Measurements from ENCODE around the gene ENOX1.

The ENOX1 gene

DNA sequence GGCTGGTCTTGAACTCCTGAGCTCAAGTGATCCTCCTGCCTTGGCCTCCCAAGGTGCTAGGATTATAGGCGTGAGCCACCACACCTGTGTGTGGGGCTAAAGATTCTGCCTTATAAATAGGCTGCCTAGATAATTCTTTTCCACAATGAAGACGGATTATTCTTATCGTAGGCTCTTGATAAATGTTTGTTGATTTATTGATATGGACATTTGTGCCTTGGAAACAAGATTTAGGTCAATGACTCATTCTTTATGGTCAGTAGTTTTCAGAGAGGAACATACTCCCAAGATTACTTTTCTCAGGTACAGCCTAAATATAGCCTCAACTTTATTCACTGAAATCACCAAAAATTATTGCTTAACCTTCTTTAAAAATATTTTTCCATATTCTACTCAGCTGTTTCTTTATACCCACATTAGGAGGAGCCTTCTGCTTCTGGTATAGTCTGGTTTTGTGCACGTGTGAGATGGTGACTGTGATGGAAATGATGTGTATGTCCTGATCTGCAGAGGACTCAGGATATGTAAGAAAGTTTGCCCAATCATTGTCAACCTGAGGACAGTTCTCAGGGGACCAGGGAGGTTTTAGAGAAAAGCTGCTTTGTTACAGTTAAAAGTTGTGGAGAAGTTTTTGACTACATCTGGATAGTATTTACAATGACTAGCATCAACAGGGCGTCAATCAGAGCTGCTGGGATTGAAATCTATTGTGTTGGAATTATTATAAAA is 554.5 kb downstream of the ENOX1 start:
- no peak for DNase-seq

DNA sequence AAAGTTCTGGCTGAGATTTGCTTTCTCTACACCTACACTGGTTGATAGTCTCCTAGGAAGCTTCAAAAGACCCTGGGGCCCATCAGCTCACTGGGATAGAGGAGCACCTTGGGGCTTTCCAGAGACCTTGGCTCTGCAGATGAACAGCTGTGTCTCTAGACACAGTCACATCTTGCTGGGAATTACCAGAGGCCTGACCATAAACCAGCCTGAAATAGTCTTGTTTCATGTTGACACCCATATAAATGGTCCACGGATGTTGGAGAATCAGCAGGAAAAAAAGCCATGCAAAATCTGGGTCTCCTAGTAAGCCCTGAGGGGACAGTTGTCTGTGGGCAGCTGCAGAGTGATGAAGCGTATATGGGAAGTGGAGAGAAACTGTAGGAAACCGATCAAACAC is 555.8 kb downstream of the ENOX1 start:
- no peak for DNase-seq

DNA sequence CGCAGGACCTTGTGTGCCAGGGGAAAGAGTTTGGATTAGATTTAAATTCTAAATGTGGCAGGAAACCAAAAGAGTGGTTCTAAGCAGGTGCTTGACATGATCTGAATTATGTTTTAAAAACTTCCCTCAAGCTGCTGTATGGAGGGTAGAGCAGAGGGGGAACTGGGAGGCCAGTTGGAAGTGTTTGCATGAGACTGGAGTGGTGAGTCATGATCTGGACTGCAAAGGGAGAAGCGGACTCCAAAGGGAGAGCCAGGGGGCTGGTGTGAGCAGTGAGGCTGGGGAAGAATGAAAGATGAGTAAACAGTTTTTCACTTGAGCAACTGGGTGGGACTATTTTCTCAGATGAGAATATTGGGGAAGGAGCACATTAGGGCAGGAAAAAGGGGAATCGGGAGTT is 557.3 kb downstream of the ENOX1 start:
- no peak for DNase-seq

DNA sequence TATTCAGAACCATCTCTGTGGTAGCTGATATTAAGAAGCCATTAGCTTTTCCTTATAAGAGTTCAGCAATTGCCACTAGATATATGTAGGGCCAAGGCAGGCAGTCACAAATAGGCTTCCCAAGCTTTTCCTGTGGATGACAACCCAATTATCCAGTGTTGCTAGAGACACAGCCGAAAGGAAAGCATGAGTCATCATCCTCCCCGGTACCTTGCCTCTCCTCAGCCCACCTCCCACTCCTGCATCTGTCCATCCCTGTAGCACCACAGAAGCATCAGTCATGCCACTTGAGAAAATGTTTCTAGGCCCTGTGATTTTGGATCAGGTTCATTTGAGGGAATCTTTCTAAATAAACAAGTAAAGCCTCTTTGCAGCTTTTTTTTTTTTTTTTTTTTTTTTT is 559.1 kb downstream of the ENOX1 start:
- no peak for DNase-seq

DNA sequence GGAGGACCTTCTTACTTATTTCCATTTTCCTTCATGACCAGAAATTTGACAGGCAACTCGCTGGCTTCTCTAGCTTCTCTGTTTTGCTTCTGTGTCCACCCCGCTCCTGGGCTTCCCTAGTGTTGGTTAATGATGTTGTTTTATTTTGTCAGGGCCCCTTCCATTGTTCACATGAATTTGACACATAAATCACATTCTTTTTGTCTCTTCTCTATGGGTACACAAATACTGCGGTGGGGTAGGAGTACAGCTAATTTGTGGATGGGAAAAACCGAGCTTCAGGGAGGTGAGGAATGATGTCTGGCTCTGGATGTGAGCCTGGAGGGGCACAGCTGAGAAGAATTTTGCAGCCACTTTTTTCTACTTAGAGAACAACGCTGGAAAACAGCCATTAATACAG is 563.6 kb downstream of the ENOX1 start:
- DNase-seq = no peak

DNA sequence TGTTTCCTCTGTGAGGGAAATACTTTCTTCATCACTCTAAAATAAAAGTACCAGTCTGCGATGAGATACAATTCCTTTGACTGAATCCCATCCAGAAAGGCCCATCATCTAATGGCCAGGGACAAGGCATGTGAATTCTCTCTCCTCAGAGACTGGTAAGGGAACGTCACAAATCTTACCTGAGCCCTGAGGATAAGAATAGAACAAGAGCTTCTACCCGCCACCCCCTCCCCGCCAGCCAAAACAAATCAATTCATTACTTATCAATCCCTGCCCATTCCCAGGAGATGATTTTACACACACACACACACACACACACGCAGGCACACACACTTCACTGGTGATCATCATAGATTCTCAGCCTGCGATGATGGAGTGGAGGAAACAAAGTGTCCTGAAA is 564.7 kb downstream of the ENOX1 start:
- DNase-seq = no peak

DNA sequence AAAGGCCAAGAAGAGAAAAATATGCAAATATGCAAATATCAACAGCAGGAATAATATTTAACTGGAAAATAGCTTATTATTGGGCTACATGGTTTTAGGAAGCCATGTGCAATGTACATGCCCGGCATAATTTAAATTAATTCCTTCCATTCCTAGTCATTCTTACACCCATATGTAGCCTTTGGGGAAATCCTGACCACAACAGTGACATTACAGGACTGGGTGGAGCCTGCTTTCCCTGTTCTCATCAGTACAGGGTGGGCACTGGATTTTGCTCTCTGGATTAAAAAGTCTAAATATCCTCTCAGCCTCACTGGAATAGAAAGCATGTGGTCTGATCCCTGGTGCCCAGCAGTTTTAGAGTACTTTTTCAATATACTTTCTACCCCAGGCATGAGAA is 565.2 kb downstream of the ENOX1 start:
- no peak for DNase-seq

DNA sequence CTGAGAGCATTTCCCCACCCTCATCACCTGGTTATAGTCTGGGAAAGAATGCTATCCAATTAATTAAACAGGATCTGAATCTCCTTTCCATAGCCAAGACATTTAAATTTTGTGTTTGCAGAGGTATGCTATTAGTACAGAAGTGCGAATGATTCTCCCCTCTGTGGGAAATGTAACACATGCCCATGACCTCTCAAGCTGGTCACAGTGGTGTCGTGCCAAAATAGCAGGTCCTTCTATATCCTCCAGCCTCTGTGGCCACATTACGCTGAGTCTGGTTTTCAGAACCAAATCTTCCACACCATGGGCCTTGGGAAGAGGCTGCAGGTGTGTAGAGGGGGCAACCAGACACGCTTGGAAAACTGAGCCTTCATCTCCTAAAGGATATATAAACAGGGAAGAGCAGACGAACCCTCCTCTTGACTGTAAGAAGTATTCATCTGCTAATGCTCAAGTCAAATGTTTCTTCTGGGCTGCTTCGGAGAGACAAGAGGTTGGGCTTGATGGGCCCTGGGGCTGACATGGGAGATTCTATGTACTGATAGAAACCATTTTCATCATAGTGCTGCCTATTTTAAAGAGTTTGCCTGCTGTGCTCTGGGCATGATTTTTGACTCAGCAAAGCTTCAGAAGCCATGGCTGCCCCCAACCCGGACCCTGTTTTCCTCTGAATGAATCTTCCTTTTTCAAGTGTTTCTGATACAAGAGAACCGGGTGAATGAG is 565.7 kb downstream of the ENOX1 start:
- DNase-seq = no peak

DNA sequence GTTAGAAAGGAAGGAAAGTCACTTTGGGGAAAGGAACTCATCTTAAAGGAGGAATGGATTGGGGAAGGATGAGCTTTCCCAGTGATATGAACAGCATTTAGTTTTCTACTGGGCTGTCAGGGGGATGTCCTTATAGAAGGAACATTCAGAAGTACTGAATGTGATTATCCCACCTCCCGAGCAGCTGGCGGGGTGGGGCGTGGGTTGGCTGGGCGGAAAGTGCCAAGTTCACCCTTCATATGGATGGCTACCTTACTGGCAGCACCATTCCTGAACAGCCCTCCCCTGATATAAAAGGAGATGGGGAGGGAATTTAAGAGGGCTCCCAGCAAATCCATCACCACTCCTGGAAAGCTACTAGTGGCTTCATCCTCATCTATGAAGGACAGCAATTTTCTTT is 572.6 kb downstream of the ENOX1 start:
- no peak for DNase-seq

DNA sequence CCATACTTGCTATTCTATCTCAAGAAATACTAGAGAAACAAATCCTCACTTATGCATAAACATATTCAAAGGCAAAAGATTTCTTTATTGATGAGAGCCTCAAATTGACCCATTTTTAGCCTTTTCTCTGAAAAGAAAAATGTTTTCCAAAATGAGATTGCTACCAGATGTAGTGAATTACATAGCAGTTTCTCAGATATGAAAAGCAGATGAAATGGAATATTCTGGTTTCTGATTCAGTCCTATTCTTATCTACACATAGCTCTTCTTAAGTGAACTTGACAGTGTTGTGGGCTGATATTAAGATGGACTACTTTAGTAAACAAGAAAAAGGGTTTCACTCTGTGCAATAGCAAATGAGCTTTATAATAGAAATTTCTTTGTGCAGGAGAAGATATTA is 579.9 kb downstream of the ENOX1 start:
- no peak for DNase-seq

DNA sequence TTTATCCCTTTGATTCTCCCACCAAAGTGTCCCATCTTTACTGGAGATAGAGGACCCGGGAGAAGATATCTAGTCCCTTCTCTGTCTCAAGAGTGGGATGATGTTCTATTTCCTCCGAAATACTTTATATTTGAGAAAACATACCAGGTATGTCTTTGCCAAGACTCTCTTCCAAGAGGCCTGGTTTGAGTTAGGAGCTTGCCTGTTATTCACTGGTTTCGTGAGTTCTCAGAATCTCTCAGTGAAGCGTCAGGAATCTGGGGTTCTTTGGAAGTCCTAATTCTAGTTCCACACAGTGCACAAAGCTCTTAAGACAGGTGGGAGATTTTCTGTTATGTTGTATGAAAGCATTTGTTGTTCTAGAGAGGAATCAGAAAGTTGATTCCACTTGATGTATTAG is 581.4 kb downstream of the ENOX1 start:
- DNase-seq = no peak

DNA sequence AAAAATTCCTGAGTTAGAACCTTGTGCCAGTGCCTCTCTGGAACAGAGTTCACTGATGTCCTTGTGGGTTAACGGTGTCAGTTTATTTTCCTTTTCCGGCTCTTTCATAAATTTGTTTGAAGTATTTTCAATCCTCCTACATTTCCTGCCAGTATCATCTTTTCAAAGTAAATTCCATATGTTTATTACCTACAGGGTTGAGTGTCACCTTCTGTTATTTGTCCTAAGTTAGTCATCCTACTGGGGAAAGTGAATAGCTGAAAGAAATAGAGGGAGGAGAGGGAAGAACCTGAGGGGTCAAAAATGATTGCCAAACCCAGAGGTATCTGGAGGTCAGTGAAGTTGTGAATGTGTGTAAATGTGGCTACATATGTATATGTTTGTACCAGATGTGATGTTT is 582.2 kb downstream of the ENOX1 start:
- no peak for DNase-seq

DNA sequence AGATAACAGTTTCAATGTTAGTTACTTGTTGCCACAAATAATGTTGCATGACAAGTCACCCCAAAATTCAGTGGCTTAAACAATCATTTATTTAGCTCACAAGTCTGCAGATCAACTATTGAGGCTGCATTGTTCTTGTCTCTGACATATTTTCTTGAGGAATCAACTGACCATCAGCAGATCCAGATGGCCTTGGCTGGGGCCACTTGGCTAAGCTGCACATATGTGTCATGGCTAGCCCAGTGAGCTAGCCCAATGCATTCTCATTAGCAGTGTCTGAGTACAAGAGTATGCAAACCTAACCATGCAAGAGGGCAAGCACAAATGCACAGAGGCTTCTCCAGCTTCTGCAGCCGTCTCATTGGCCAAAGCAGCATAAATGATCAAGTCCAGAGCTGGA is 583.0 kb downstream of the ENOX1 start:
- DNase-seq = no peak

DNA sequence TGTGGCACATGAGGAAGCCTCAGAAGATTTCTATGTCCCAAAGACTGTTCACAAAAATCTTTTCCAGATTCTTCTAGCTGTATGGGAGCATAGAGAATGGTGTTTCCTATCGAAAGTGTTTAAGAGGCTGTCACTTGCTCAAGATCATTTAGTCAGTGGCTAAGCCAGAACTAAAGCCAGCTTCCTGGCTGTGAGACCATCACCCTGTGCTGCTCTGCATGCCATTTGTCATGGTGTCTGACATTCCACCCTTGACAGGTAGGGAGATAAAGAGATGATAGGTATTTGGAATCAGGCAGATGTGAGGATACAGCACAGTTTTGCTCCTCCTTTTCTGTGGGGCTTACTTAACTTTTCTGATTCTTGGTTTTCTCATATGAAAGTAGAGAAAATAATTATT is 586.0 kb downstream of the ENOX1 start:
- no peak for DNase-seq

DNA sequence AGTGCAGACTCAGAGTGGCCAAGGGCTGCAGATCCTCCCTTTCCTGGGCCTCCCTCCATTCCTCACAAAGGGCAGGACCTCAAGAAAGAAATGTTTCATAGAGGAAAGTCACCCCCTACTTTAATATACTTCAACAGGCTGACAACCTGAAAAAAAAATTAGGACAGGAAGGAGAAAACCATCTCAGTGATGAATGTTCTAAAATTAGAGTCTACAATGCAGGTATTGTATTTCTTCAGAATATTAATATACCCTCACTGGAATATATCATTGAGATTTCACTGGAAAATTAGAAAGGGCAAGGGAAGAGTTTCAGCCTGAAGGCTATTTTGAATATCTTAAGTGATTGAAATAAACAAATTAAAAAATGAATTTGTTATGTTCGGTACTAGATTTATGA is 586.5 kb downstream of the ENOX1 start:
- DNase-seq = no peak

DNA sequence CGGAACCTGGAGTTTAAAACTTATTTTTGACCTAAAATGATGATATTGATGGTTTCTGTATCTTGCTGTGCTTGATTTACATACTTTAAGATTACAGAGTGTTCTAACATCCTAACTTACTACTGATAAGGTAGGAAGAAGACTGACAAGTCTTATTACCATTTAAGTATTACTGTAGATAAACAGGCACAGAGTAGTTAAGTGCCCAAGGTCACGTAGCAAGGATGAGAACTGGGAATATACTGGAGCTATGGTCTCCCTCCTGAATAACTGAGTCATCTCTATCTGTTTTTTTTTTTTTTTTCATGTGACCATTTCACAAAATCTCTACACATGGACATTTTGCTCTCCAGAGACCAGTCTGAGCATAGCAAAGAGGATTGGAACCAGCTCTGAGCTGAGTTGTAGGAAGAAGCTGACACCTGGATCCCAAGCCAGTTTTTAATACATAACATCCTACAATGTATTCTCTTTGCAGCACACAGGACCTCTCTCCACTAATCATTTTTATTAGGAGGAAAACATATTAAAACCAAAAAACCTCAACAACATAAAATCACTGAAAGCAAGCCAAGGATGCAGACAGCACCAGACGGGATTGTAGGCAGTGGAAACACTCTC is 589.9 kb downstream of the ENOX1 start:
- DNase-seq = no peak

DNA sequence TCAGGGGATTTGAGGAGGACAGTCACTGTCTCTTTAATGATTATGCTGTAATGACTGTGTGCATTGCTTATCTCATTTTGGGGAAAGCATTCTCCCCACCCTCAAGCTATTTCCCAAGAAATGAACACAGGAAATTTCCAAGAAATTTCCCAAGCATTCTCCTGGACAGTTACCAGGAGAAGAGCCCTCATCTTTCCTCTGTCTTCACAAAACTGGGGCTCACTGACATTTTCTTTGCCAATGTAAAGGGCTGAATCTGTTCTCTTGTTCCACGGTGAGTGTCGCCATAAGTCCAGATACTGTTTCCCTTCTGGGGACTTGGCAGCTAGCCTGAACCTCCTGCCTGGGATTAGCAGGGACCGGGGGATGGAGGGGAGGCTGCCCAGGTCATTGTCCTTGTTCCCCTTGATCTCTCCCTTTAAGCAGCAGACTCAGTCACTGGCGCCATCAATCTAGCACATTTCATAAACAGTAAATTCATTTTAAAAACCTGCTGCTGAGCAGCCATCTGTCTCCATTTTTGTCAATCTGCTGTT is 590.6 kb downstream of the ENOX1 start:
- DNase-seq = no peak

DNA sequence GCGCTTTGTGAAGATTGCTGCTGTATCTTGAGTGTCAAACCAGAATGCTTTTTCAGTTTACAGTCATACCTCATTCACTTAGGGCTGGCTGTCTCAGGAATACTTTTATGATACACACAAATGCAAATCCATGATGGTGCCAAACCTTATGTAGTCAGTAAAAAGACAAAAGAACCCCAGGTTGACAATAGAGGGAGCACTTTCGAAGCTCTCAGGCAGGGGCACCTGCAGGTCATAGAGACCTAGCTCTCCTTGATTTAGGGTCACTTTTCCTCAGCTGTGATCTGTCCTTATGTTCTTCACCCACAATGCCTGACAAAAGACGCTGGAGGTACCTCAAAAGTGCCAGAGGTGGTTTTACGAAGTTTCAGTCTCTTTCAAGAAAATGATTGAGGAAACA is 591.2 kb downstream of the ENOX1 start:
- no peak for DNase-seq

DNA sequence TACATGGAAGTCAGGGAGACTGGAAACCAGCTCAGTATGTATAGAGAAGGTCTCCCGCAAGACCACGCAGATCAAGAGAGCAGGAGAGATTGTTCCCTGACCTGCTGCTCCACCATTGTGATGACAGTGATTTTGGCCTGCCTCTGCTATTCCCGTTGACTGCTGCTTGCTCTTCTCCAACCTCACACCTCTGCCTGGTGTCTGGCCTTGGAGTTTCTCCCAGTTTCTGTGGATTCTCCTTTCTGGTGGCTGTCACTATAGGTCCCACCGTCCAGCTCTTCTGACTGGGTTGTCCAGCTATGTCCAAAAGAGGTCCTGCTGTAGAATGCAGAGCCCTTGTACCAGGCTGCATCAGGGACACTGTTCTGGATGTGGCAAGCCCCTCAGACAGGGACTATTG is 591.7 kb downstream of the ENOX1 start:
- no peak for DNase-seq

DNA sequence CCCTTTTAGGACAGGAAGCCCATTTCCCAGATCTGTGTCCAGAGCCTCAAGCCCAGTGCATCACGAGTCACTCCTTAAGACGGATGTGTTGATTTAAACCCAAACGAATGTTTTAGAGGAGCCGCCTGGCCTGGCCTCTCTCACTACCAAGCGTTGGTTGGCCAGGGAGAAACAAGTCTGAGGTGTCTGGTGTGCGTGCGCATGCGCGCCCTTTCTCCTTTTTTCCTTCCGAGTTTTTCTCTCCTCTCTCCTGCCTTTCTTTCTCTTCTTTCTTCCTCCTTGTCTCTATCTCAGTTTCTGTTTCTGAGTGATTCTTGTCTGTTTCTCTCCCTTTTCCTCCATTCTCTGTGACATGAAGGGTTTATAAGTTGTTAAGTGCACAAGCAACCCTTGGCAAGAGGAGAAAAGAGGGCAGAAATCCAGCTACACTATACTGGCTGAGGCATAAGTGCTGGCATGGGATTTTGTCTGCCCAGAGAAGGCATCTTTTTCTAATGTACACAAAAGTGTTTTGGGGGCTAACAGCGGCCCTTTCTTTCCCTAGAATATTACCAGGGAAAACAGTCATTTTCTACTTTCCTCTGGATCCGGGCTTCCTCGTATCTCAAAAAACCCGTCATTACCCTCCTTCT is 592.9 kb downstream of the ENOX1 start:
- DNase-seq = no peak

DNA sequence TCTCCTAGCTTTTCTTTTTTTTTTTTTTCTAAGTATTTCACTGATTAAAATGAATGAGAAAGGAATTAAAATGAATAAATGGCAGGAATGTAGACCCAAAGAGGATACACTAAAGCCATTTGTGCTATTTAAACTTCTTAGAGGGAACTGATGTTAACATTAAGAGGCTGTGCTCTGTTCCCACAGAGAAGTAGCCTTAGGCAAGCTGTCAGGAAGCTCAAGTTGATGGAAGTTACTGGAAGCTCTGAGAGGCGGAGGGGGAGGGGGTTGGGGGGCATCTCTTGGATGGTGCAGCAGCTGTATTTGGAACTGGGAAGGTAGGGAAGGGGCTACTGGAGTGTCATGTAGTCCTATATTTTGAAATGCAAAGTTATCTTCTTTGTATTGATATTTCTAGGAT is 595.2 kb downstream of the ENOX1 start:
- no peak for DNase-seq

DNA sequence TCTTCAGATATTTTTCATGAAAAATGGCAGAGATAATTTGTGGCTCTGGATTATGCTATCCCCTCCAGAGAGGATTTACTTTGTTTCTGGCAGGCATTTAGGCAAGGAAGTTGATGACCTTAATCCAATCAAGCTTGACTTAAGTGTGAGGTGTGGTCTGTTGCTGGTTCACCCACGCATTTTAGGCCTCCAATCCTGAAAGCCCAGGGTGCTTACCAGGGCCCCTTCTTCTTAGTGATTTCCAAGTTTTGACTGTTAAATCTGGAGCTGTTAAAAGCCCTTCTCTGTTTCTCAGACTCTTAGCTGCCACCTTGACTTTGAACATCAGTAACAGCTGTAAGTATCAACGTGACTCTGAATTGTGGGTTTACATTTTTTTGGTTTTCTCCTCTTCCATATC is 601.5 kb downstream of the ENOX1 start:
- no peak for DNase-seq

DNA sequence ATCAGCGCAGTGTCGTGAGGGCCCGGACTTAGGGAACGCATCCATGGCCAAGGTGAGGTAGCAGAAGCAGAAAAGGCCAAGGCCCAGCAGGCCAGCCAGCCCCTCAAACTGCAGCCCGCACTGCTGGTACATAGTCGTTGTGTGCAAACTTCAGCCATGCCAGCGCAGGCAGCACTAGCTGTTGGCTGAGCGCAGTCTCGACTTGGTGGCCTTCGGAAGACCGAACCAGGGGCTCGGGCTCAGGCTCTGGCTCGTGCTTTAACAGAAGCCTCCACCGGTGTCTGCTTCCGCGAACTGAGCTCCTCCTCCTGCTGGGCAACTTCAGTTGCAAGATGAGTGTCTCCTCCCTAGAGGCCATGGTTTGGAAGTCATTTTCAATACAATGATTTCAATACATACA is 605.9 kb downstream of the ENOX1 start:
- no peak for DNase-seq
